ENCODE data around the gene ARHGAP31.

ARHGAP31 gene

DNA sequence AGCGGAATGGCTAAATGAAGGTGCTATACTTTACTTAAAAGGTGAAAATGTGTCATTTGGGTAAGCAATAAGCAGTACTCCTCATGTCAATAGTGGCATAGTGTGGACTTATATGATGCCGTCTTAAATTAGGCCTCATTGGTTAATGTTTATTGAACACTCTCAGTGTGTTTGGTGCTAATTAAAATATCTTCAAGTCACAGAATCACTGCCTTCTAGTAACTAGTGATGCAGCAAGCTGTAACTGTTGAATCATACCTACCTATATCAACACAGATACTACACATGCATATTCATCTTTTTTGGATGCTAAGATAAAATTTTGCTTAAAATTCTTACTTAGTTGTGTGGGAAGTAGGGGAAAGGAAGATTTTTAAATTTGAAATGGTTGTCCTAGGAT is 30.7 kb downstream of the ARHGAP31 start:
- Histone ChIP-seq H3K27ac (no peak overlapping the region), H3K4me3 (ENCODE audit: low read depth, low read length) (no peak overlapping the region), H3K27me3 (ENCODE audit: insufficient read depth, low read depth, severe bottlenecking) (no peaks in the 10 kb centered on the region), H3K36me3 (no peaks in the 10 kb centered on the region), H3K9me3 (ENCODE audit: severe bottlenecking) (no peaks in the 10 kb centered on the region)
- TF ChIP-seq, protein P1, sequence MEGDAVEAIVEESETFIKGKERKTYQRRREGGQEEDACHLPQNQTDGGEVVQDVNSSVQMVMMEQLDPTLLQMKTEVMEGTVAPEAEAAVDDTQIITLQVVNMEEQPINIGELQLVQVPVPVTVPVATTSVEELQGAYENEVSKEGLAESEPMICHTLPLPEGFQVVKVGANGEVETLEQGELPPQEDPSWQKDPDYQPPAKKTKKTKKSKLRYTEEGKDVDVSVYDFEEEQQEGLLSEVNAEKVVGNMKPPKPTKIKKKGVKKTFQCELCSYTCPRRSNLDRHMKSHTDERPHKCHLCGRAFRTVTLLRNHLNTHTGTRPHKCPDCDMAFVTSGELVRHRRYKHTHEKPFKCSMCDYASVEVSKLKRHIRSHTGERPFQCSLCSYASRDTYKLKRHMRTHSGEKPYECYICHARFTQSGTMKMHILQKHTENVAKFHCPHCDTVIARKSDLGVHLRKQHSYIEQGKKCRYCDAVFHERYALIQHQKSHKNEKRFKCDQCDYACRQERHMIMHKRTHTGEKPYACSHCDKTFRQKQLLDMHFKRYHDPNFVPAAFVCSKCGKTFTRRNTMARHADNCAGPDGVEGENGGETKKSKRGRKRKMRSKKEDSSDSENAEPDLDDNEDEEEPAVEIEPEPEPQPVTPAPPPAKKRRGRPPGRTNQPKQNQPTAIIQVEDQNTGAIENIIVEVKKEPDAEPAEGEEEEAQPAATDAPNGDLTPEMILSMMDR (IDR thresholded peaks at IDR 0.05; ENCODE audit: low read depth, low read length): no peak
- no peak for DNase-seq

DNA sequence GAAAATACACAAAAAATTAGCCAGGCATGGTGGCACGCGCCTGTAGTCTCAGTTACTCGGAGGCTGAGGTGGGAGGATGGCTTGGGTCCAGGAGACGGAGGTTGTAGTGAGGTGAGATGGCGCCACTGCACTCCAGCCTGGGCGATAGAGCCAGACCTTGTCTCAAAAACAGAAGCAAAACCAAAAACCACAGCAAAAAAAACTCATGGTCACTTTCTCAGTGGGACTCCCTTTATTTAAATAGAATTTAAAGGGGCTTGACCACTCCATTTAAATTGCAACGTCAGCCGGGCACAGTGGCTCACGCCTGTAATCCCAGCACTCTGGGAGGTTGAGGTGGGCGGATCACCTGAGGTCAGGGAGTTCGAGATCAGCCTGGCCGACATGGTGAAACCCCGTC is 32.8 kb downstream of the ARHGAP31 start:
- Histone ChIP-seq H3K4me3 (ENCODE audit: low read depth, low read length) (no peak overlapping the region), H3K27ac (no peak overlapping the region), H3K27me3 (ENCODE audit: insufficient read depth, low read depth, severe bottlenecking) (no peaks in the 10 kb centered on the region), H3K9me3 (ENCODE audit: severe bottlenecking) (no peaks in the 10 kb centered on the region), H3K36me3 (no peaks in the 10 kb centered on the region)
- TF ChIP-seq, protein P1 (IDR thresholded peaks at IDR 0.05; ENCODE audit: low read depth, low read length): no peak
- no peak for DNase-seq

DNA sequence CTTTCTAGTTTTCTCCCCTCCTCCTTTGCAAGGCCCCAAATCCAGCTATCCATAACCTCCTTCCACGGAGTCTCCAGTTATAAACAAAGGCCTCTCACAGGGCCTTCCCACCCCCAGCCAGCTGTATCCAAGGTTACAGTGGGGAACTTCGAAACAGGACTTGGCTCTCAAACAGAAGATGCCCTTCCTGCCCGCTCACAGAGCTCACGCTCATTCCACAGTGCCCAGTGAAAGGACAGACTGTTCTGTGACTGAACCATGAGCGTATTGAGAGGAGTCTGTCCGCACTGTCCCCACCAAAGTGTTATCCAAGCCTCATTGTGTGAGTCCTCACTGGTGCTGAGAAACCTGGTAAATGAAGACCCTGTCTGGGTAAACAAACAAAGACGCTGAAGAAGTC is 35.4 kb downstream of the ARHGAP31 start:
- H3K36me3 ChIP-seq: no peaks in the 10 kb centered on the region
- H3K27ac ChIP-seq: no peak overlapping the region
- H3K9me3 ChIP-seq (ENCODE audit: severe bottlenecking): no peaks in the 10 kb centered on the region
- DNase-seq: no peak
- no peaks in the 10 kb centered on the region for H3K27me3 ChIP-seq (ENCODE audit: insufficient read depth, low read depth, severe bottlenecking)
- H3K4me3 ChIP-seq (ENCODE audit: low read depth, low read length): no peak overlapping the region
- TF ChIP-seq, protein P1 (IDR thresholded peaks at IDR 0.05; ENCODE audit: low read depth, low read length): no peak

DNA sequence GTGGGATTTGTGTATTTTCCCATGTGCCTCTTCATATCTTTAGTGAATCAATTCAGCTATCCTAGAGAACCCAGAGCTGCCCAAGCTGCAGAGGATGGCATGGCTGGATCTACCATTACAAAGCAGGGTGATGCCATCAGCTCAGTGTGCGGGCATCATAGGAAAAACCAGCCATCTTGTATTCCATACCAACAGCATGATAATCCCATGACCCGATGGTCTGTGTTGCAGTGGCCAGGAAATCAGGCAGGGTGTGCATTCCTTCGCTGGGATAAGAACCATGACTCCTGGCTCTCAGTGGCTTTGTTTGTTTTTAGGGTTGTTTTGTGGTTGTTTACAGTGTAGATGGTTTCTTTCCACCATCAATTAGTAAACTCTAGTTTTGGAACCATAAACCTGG is 36.0 kb downstream of the ARHGAP31 start:
- no peak for DNase-seq
- Histone ChIP-seq H3K27me3 (ENCODE audit: insufficient read depth, low read depth, severe bottlenecking) (no peaks in the 10 kb centered on the region), H3K27ac (no peak overlapping the region), H3K9me3 (ENCODE audit: severe bottlenecking) (no peaks in the 10 kb centered on the region), H3K4me3 (ENCODE audit: low read depth, low read length) (no peak overlapping the region), H3K36me3 (no peaks in the 10 kb centered on the region)
- TF ChIP-seq, protein P1 (IDR thresholded peaks at IDR 0.05; ENCODE audit: low read depth, low read length): no peak

DNA sequence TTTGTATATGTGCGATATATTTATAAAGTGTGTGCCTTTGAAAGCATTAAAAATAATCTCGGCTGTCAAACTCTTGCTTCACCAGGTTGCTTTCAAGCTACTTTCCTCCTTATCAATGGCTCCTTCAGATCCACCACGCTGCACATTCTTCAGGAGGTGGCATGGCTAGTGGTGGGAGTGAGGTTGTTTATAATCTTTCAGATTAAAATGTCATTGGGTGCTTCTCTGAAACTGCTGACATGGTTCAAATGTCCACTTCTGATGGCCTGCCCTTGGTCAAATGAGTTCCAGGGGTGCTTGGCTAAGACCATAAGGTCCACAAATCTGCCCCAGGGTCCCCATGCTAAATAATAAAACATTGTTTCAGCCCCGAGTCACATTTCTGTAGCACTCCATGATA is 36.7 kb downstream of the ARHGAP31 start:
- Histone ChIP-seq H3K36me3 (no peaks in the 10 kb centered on the region), H3K27ac (no peak overlapping the region), H3K4me3 (ENCODE audit: low read depth, low read length) (no peak overlapping the region), H3K9me3 (ENCODE audit: severe bottlenecking) (no peaks in the 10 kb centered on the region), H3K27me3 (ENCODE audit: insufficient read depth, low read depth, severe bottlenecking) (no peaks in the 10 kb centered on the region)
- no peak for DNase-seq
- TF ChIP-seq, protein P1 (IDR thresholded peaks at IDR 0.05; ENCODE audit: low read depth, low read length): no peak

DNA sequence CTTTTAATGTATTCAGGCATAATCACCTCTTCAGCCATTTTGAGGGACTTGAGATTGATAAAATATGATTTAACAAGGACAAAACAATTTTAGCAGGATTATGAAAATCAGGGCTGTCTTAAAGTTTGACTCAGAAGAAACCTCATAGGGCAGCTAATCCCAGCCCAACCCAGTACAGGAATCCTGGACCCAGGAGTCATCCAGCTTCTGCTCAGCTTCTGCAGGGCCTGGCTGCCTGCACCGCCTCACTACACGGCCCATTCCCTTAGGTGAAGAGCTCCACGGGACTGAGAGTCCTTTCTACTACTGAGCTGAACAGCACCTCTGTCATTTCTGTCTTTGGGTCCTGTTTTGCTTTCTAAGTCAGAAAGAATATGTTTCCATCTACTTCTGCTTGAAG is 37.5 kb downstream of the ARHGAP31 start:
- no peak overlapping the region for H3K27ac ChIP-seq
- no peaks in the 10 kb centered on the region for H3K36me3 ChIP-seq
- H3K4me3 ChIP-seq (ENCODE audit: low read depth, low read length): no peak overlapping the region
- no peaks in the 10 kb centered on the region for H3K27me3 ChIP-seq (ENCODE audit: insufficient read depth, low read depth, severe bottlenecking)
- TF ChIP-seq, protein P1 (IDR thresholded peaks at IDR 0.05; ENCODE audit: low read depth, low read length): no peak
- no peaks in the 10 kb centered on the region for H3K9me3 ChIP-seq (ENCODE audit: severe bottlenecking)
- DNase-seq: no peak

Data from WERI-Rb-1 (cell line).